ENCODE data around the gene CEP112. TPM values are rescaled to one million over a fixed set of nuclear protein-coding genes. Genes with fewer than 3 reads are reported as not detected.

CEP112 gene
- total RNA-seq, 1 donor from 2014 or later, result 13.9 TPM

DNA sequence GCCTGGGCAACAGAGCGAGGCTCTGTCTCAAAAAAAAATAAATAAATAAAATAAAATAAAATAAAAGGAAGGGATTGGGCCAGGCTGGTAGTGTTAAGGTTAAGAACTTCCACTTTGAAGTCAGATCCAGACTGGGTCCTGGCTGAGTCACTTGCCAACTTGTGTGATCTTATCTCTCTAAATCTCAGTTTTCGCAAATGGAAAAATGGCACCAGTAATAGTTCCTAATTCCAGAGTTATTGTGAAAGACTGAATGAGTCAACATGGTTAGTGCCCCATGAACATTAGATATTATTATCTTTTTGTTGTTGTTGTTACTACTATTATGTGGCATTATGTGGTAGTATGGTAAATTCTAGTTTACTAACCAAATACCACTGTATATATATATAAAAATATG lies 442.5 kb downstream of the CEP112 start:
- H3K4me1 Mint-ChIP-seq (ENCODE audit: low read depth, unreplicated experiment), result peaks cover 22% of the 10 kb centered on the region

DNA sequence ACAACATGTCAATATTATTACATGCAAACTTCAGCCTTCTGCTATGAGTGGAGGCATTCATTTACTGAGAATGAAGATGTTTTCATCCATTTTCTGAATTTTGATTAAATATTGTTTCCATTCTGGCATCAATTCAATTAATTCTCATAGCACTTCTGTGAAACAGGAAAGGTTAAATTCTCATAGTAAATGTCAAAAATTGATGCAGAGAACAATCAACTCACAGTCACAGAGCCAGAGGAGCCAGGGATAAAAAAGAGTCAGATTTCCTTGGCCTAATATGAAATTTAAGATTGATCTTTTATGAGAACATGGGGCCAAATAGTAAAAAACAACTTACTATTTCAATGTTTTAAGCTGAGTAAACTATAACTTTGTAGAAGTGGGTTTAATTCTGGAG lies 446.7 kb downstream of the CEP112 start:
- Histone ChIP-seq H3K36me3 (ENCODE audit: insufficient read depth, low read length) (no peaks in the 10 kb centered on the region), H3K27ac (ENCODE audit: low read depth, low read length) (no peak overlapping the region), H3K4me1 (ENCODE audit: insufficient read depth, low read length) (peaks cover 16% of the 10 kb centered on the region), H3K9me3 (ENCODE audit: insufficient read depth, low read depth, low read length) (no peaks in the 10 kb centered on the region), H2AFZ (ENCODE audit: low read depth, low read length) (no peak overlapping the region), H4K20me1 (ENCODE audit: insufficient read depth, low read length) (no peaks in the 10 kb centered on the region), H3K9ac (ENCODE audit: low read length) (no peak overlapping the region), H3K4me3 (ENCODE audit: insufficient read depth, low read depth, low read length) (no peak overlapping the region), H3K27me3 (ENCODE audit: insufficient read depth, low read length) (no peaks in the 10 kb centered on the region), H3K79me2 (ENCODE audit: insufficient read depth, low read length) (no peaks in the 10 kb centered on the region), H3K4me2 (ENCODE audit: low read length) (no peak overlapping the region)
- Mint-ChIP-seq H3K36me3 (ENCODE audit: low read depth, unreplicated experiment) (no peaks in the 10 kb centered on the region), H3K4me3 (ENCODE audit: unreplicated experiment) (no peak overlapping the region), H3K4me1 (ENCODE audit: low read depth, unreplicated experiment) (peaks cover 24% of the 10 kb centered on the region), H3K27me3 (ENCODE audit: low read depth, unreplicated experiment) (no peaks in the 10 kb centered on the region), H3K9me3 (ENCODE audit: unreplicated experiment) (no peaks in the 10 kb centered on the region), H3K27ac (ENCODE audit: unreplicated experiment) (no peak overlapping the region)
- FAIRE-seq (no peak), DNase-seq (ENCODE audit: low read depth) (no peak)
- TF ChIP-seq CTCF (IDR thresholded peaks at IDR 0.05; ENCODE audit: insufficient read depth, low read depth, low read length), result no peak
- no peak for TF ChIP-seq EZH2 (IDR thresholded peaks at IDR 0.05; ENCODE audit: insufficient read depth, low read length)

More for the DNA sequence above, 442.5 kb downstream of the CEP112 start:
- no peaks in the 10 kb centered on the region for H4K20me1 ChIP-seq (ENCODE audit: insufficient read depth, low read length)
- H3K4me2 ChIP-seq (ENCODE audit: low read length), result no peak overlapping the region
- H3K27ac ChIP-seq (ENCODE audit: low read depth, low read length), result no peak overlapping the region
- H3K36me3 Mint-ChIP-seq (ENCODE audit: low read depth, unreplicated experiment), result no peaks in the 10 kb centered on the region
- no peaks in the 10 kb centered on the region for H3K36me3 ChIP-seq (ENCODE audit: insufficient read depth, low read length)
- H2AFZ ChIP-seq (ENCODE audit: low read depth, low read length), result no peak overlapping the region
- DNase-seq (ENCODE audit: low read depth) (peak; percentile 45), FAIRE-seq (no peak)
- peaks cover 14% of the 10 kb centered on the region for H3K4me1 ChIP-seq (ENCODE audit: insufficient read depth, low read length)
- H3K9me3 Mint-ChIP-seq (ENCODE audit: unreplicated experiment), result no peaks in the 10 kb centered on the region
- H3K27me3 ChIP-seq (ENCODE audit: insufficient read depth, low read length), result no peaks in the 10 kb centered on the region
- H3K9me3 ChIP-seq (ENCODE audit: insufficient read depth, low read depth, low read length), result no peaks in the 10 kb centered on the region
- TF ChIP-seq CTCF (IDR thresholded peaks at IDR 0.05; ENCODE audit: insufficient read depth, low read depth, low read length) (no peak), EZH2 (IDR thresholded peaks at IDR 0.05; ENCODE audit: insufficient read depth, low read length) (no peak)
- no peak overlapping the region for H3K27ac Mint-ChIP-seq (ENCODE audit: unreplicated experiment)
- H3K27me3 Mint-ChIP-seq (ENCODE audit: low read depth, unreplicated experiment), result no peaks in the 10 kb centered on the region
- H3K4me3 ChIP-seq (ENCODE audit: insufficient read depth, low read depth, low read length), result no peak overlapping the region
- no peak overlapping the region for H3K4me3 Mint-ChIP-seq (ENCODE audit: unreplicated experiment)
- no peak overlapping the region for H3K9ac ChIP-seq (ENCODE audit: low read length)
- H3K79me2 ChIP-seq (ENCODE audit: insufficient read depth, low read length), result no peaks in the 10 kb centered on the region

DNA sequence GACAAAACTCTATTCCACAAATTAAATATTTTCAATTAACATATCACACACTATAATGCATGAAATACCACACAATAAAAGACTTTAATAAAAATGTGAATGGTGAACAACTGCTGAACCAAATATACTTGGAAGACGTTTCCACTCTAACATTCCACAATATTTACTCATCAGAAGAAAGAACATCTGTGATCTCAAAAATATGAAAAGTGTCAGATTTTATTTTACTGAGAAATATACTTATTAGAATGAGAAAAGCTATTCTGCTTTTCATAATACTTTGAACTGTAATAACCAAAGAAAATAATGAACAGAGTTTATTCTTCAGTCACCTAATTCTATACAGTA lies 448.7 kb downstream of the CEP112 start:
- no peaks in the 10 kb centered on the region for H3K36me3 ChIP-seq (ENCODE audit: insufficient read depth, low read length)
- H3K9me3 ChIP-seq (ENCODE audit: insufficient read depth, low read depth, low read length), result no peaks in the 10 kb centered on the region
- no peaks in the 10 kb centered on the region for H3K79me2 ChIP-seq (ENCODE audit: insufficient read depth, low read length)
- peak overlapping the region; percentile 70 for H3K9ac ChIP-seq (ENCODE audit: low read length)
- no peak for TF ChIP-seq EZH2 (IDR thresholded peaks at IDR 0.05; ENCODE audit: insufficient read depth, low read length)
- no peak for TF ChIP-seq CTCF (IDR thresholded peaks at IDR 0.05; ENCODE audit: insufficient read depth, low read depth, low read length)
- peak overlapping the region; percentile 46 for H3K4me3 Mint-ChIP-seq (ENCODE audit: unreplicated experiment)
- no peaks in the 10 kb centered on the region for H4K20me1 ChIP-seq (ENCODE audit: insufficient read depth, low read length)
- no peaks in the 10 kb centered on the region for H3K9me3 Mint-ChIP-seq (ENCODE audit: unreplicated experiment)
- H3K4me2 ChIP-seq (ENCODE audit: low read length), result peak overlapping the region; percentile 80
- no peaks in the 10 kb centered on the region for H3K27me3 ChIP-seq (ENCODE audit: insufficient read depth, low read length)
- H3K4me1 Mint-ChIP-seq (ENCODE audit: low read depth, unreplicated experiment), result peaks cover 14% of the 10 kb centered on the region
- peak; percentile 23 for FAIRE-seq
- H3K27ac ChIP-seq (ENCODE audit: low read depth, low read length), result peak overlapping the region; percentile 80
- no peak overlapping the region for H3K4me3 ChIP-seq (ENCODE audit: insufficient read depth, low read depth, low read length)
- peak overlapping the region; percentile 87 for H3K27ac Mint-ChIP-seq (ENCODE audit: unreplicated experiment)
- no peaks in the 10 kb centered on the region for H3K27me3 Mint-ChIP-seq (ENCODE audit: low read depth, unreplicated experiment)
- H3K36me3 Mint-ChIP-seq (ENCODE audit: low read depth, unreplicated experiment), result no peaks in the 10 kb centered on the region
- peaks cover 13% of the 10 kb centered on the region for H3K4me1 ChIP-seq (ENCODE audit: insufficient read depth, low read length)
- peak; percentile 36 for DNase-seq (ENCODE audit: low read depth)
- no peak overlapping the region for H2AFZ ChIP-seq (ENCODE audit: low read depth, low read length)

Measured in astrocyte (in vitro differentiated cells and primary cell).